GM12874 (cell line): Measurements from ENCODE around the gene CKB.

Experiments used
- TF ChIP-seq, protein P1 (sequence below): IDR thresholded peaks from 2 replicates; pipeline ENCODE4 v1.5.1; 2011; ENCODE audit warnings: low read depth, mild to moderate bottlenecking, control low read depth, low read length, moderate library complexity; ENCODE audit not compliant: insufficient read depth

The CKB gene

DNA sequence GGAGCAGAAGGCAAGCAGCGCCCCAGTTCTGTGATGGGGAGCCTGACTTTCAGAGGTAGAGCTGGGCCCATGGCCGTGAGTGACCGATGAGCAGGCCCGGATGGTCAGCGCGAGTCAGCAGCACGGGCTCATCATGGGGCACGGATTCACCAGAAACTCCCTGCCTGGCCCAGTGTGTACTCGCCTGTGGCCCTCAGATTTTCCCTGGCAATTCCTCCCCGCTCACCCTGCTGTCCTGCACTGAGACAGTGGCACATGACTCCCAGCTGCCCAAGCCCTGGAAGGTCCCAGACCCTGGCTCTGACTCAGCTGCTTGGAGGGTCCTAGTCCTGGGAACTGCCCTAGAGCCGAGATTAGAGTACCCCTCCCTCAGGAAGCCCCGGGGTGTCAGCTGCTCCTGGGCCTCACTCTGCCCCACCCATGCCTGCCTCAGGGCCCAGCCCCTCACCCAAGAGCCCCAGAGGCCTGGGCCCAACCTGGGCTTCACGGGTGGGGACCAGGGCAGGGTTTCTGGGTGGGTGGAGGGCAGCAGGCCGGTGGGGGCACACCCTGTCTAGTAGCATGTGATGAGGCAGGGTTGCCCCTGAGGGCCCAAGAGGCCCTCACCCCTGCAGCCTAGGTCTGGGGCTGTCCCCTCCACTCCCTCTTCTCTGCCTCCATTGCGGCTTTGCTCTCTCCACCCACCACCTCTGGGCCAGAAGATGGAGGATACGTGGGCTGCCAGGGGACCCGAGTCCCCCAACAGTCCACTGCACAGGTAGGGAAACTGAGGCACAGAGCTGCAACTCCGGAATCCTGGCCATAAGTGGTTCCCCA, 14.8 kb upstream of the CKB start:
- TF ChIP-seq, protein P1, sequence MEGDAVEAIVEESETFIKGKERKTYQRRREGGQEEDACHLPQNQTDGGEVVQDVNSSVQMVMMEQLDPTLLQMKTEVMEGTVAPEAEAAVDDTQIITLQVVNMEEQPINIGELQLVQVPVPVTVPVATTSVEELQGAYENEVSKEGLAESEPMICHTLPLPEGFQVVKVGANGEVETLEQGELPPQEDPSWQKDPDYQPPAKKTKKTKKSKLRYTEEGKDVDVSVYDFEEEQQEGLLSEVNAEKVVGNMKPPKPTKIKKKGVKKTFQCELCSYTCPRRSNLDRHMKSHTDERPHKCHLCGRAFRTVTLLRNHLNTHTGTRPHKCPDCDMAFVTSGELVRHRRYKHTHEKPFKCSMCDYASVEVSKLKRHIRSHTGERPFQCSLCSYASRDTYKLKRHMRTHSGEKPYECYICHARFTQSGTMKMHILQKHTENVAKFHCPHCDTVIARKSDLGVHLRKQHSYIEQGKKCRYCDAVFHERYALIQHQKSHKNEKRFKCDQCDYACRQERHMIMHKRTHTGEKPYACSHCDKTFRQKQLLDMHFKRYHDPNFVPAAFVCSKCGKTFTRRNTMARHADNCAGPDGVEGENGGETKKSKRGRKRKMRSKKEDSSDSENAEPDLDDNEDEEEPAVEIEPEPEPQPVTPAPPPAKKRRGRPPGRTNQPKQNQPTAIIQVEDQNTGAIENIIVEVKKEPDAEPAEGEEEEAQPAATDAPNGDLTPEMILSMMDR = no peak

DNA sequence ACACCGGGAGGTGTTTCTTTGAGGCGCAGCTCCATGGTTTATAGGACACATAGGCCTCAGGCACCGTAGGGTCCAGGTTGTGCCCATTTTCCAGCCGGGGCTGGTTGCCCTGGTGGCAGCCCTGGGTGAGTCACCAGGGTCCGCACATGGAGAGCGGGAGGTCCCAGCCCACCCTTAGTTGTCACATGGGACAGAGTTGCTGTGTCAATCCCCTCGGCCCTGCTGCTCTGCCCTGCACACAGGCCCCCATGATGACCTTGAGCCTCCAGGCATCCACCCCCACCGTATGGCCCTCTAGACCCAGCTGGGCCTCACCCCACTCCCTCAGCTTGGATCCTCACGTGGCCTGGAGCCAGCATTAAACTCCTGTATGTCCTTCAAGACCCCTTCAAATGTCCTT, 14.1 kb upstream of the CKB start:
- TF ChIP-seq, protein P1 = no peak

DNA sequence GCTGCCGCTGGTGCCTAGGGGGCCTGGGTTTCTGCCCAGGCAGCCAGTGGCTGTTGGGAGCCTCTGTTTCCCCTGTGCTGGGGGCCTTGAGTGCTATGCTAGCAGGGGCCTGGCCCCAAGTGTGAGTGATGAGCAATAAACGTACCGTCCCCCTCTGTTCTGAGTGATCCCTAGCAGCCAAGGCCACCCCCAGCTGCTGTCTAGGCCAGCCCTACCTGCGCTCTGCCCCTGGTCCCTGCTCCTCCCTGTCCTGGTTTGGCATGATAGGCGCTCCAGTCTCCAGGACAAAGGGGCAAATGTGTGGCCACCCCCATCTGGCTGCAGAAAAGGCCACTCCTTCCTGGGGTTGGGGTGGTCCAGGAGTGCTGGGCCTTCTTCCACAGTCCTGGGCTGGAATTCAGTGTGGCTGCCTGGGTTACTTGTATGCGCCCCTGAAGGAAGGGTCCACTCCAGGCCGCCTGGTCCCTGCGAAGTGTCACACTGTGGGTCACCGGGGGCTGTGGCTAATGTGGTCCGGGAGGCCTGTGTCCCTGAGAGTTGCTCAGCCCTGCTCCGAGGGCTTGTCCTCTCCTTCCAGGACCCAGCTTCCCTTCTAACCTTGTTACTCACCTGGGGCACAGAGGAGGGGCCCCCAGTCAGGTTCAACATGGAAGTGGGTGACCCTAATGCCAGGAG, 13.4 kb upstream of the CKB start:
- TF ChIP-seq, protein P1 = no peak

DNA sequence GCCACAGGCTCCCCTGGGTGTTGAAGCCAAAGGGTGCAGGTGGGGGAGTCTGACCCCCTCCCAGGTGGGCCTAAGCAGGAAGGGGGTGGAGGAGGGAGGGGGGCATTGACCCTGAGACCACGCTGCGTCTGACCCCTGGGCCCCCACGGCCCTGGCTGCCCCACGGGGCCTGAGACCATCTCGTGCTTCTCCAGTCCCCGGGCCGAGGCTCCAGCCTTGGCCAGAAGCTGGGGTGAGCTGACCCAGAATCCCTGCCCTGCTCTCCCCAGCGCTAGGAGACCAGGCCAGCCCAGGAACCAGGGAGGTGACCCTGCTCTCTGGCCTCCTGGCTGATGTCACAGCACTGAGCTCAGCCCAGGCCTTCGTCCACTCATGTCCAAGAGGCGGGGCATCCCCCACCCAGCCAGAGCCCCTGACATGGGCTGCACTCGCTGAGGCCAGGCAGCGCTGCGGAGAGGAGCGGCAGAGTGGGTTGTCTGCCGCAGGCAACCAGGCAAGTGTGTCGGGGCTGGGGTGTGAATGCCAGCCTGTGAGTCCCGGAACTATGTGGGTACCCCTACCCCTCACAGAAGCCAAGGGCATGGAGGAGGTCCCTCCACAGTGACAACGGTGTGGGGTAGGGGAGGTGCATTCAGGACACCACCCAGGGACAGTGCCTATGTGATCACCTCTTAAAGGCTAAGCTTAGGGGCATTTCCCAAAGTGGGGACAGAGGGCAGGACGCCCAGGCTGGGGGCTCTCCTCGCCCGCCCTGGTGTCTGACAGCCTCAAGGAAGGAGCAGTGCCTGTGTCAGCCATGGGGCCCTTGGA, 12.7 kb upstream of the CKB start:
- TF ChIP-seq, protein P1 = no peak

DNA sequence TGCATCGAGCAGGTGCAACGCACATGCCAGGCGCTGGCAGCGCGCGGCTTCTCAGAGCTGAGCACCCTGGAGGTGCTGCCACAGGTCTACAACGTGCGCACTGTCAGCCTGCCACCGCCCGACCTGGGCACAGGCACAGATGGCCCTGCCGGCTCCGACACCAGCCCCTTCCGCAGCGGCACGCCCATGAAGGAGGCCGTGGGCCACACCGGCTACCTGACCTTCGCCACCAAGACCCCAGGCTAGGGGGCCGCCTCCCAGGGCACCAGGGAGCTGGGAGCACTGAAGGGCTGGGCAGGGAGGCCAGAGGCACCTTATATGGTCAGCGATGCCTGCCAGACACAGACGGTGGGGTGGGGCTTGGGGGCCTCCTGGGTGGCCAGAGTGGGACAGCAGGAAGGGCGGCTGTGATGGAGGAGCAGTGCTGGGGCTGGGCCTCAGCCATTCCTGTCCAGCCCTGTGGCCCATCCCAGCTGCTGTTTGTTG, 12.0 kb upstream of the CKB start:
- TF ChIP-seq, protein P1 = no peak

DNA sequence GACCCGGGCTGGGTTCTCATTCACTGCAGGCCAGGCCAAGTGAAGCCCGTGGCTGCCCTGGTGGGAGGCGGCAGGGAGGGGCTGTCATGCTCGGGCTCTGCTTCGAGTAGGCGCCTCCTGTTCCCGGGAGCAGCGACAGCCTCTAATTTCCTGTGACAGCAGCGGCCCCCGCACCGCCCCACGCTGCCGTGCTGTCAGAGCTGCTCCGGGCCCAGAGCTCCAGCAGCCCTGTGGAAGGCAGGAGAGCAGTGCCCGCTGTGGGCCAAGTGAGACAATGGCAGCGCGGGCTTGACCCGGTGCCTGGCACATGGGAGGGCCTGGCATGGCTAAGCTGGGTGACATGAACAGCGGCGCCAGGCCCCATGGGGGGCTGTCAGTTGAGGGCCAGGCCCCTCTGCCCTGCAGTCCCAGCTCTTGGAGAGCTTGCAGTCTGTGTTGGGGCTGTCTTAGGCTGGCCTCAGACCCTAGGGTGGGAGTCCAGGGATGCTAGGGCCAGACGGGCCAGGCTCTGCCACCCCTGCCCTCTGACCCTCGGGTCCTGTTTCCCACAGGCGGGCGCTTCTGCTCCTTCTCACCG, 11.5 kb upstream of the CKB start:
- TF ChIP-seq, protein P1 = no peak
